ENCODE measurements around the gene RELN.

- TF ChIP-seq NONO (IDR thresholded peaks at IDR 0.05; ENCODE audit: low read depth in 2 of 2, low read length in 1 of 2) (no peak), PBX2 (CRISPR knock-in tag; IDR thresholded peaks at IDR 0.05; ENCODE audit: low read depth) (no peak), PBX2 (tag; conservative IDR thresholded peaks at IDR 0.05; ENCODE audit: low read depth) (no peak), NFIC (IDR thresholded peaks at IDR 0.05) (no peak), ZNF76 (CRISPR knock-in tag; IDR thresholded peaks at IDR 0.05; ENCODE audit: borderline replicate concordance) (no peak), NFIX (CRISPR knock-in tag; IDR thresholded peaks at IDR 0.05; ENCODE audit: low read depth) (no peak), NR2F6 (CRISPR knock-in tag; IDR thresholded peaks at IDR 0.05) (no peak), E2F4 (CRISPR knock-in tag; IDR thresholded peaks at IDR 0.05; ENCODE audit: low read depth) (no peak), YY1 (IDR thresholded peaks at IDR 0.05; ENCODE audit: borderline replicate concordance in 1 of 3, control insufficient read depth in 1 of 3, extremely low read depth in 1 of 3, insufficient read depth in 3 of 3, insufficient read length in 1 of 3, insufficient replicate concordance in 2 of 3, low read depth in 1 of 3, low read length in 2 of 3) (no peak), EHMT2 (IDR thresholded peaks at IDR 0.05) (no peak)
- TF ChIP-seq, protein P1, sequence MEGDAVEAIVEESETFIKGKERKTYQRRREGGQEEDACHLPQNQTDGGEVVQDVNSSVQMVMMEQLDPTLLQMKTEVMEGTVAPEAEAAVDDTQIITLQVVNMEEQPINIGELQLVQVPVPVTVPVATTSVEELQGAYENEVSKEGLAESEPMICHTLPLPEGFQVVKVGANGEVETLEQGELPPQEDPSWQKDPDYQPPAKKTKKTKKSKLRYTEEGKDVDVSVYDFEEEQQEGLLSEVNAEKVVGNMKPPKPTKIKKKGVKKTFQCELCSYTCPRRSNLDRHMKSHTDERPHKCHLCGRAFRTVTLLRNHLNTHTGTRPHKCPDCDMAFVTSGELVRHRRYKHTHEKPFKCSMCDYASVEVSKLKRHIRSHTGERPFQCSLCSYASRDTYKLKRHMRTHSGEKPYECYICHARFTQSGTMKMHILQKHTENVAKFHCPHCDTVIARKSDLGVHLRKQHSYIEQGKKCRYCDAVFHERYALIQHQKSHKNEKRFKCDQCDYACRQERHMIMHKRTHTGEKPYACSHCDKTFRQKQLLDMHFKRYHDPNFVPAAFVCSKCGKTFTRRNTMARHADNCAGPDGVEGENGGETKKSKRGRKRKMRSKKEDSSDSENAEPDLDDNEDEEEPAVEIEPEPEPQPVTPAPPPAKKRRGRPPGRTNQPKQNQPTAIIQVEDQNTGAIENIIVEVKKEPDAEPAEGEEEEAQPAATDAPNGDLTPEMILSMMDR (IDR thresholded peaks at IDR 0.05 in 2 of 3, conservative IDR thresholded peaks at IDR 0.05 in 1 of 3; ENCODE audit: insufficient read depth in 2 of 3, low read depth in 1 of 3, low read length in 3 of 3) = no peak
These were observed 544.0 kb downstream of the RELN start for GRCh38 chr7:103445228-103446048.
